ENCODE measurements around the gene DPEP2. TPM values are rescaled to one million over a fixed set of nuclear protein-coding genes. Genes with fewer than 3 reads are reported as not detected.

The DPEP2 gene
- total and polyA plus RNA-seq, 2 of the 13 experiments (the other 11 are each of a cell fraction or from before 2014, with no cell fraction given) = 0.18 TPM; not detected in 1

GRCh38 chr16:67998779-67999688 is at the start of gene DPEP2 (continued):
- peak; percentile 34; the same call in 1 of the 2 replicates for TF ChIP-seq ZBTB26 (CRISPR knock-in tag; IDR thresholded peaks at IDR 0.05; ENCODE audit: borderline replicate concordance)
- TF ChIP-seq REPIN1 (CRISPR knock-in tag; IDR thresholded peaks at IDR 0.05; ENCODE audit: borderline replicate concordance, low read depth) = 0 out of 2 replicates have a peak, but pooled peaks have one; percentile 28
- TF ChIP-seq NCOA2 (CRISPR knock-in tag; IDR thresholded peaks at IDR 0.05) = peak; percentile 14; the same call in 1 of the 2 replicates
- 0 out of 2 replicates have a peak, but pooled peaks have one; percentile 16 for TF ChIP-seq ZNF614 (CRISPR knock-in tag; IDR thresholded peaks at IDR 0.05; ENCODE audit: borderline replicate concordance)
- TF ChIP-seq RXRB (CRISPR knock-in tag; IDR thresholded peaks at IDR 0.05; ENCODE audit: borderline replicate concordance) = peak; percentile 46; the same call in 1 of the 2 replicates
- peak; percentile 37; the same call in 1 of the 2 replicates for TF ChIP-seq SNAPC2 (CRISPR knock-in tag; IDR thresholded peaks at IDR 0.05)
- peak; percentile 88 for TF ChIP-seq ZNF280D (CRISPR knock-in tag; IDR thresholded peaks at IDR 0.05)
- peak; percentile 92 for TF ChIP-seq POGZ (CRISPR knock-in tag; IDR thresholded peaks at IDR 0.05)
- TF ChIP-seq GATAD1 (CRISPR knock-in tag; IDR thresholded peaks at IDR 0.05) = peak; percentile 9; the same call in 1 of the 2 replicates
- TF ChIP-seq ZNF350 (CRISPR knock-in tag; IDR thresholded peaks at IDR 0.05; ENCODE audit: borderline replicate concordance, low read depth) = peak; percentile 47; the same call in 1 of the 2 replicates
- peak; percentile 64 for TF ChIP-seq FOXK1 (CRISPR knock-in tag; IDR thresholded peaks at IDR 0.05; ENCODE audit: borderline replicate concordance, low read depth)
- TF ChIP-seq ZSCAN5A (CRISPR knock-in tag; IDR thresholded peaks at IDR 0.05; ENCODE audit: borderline replicate concordance) = 0 out of 2 replicates have a peak, but pooled peaks have one; percentile 46
- peak; percentile 66 for TF ChIP-seq ZNF501 (CRISPR knock-in tag; IDR thresholded peaks at IDR 0.05)
- peak; percentile 69 for TF ChIP-seq MED1 (CRISPR knock-in tag; IDR thresholded peaks at IDR 0.05)
- peak; percentile 84 for TF ChIP-seq DRAP1 (CRISPR knock-in tag; IDR thresholded peaks at IDR 0.05)
- TF ChIP-seq POLR2A (IDR thresholded peaks at IDR 0.05; ENCODE audit: insufficient read depth in 1 of 2, low read depth in 2 of 2, low read length in 2 of 2) = peak; percentile 75 to 86
- TF ChIP-seq YEATS4 (CRISPR knock-in tag; IDR thresholded peaks at IDR 0.05; ENCODE audit: borderline replicate concordance) = peak; percentile 24; the same call in 1 of the 2 replicates
- TF ChIP-seq HNF1B (CRISPR knock-in tag; IDR thresholded peaks at IDR 0.05) = peak; percentile 67; the same call in 1 of the 2 replicates
- TF ChIP-seq SOX5 (CRISPR knock-in tag; IDR thresholded peaks at IDR 0.05; ENCODE audit: borderline replicate concordance) = peak; percentile 15; the same call in 1 of the 2 replicates
- peak; percentile 58; the same call in 1 of the 2 replicates for TF ChIP-seq ZNF580 (CRISPR knock-in tag; IDR thresholded peaks at IDR 0.05; ENCODE audit: borderline replicate concordance, low read depth)

Measured in HepG2 (cell line).